ENCODE data around the gene GFOD2. TPM values are rescaled to one million over a fixed set of nuclear protein-coding genes. Genes with fewer than 3 reads are reported as not detected.
"Not testable (repeated sequence)": the region's sequence is repeated elsewhere in the genome, so short reads cannot be mapped to it uniquely, and the experiment has no call there.

Gene GFOD2
- total RNA-seq, result 39.9 and 68.8 TPM in 2 replicates

GRCh38 chr16:67719048-67719777 is at the start of gene GFOD2:
GFOD2 (minus strand) TSS chr16:67719316; CDS start chr16:67685715, 33,601 bp downstream.
- DNase-seq (ENCODE audit: low read depth in 2 of 2), result peak; percentile 96 to 97

GRCh38 chr16:67767953-67768352 is 48.8 kb upstream of the GFOD2 start:
- peak in 1 of 2 donors; percentile 77 for DNase-seq (ENCODE audit: low read depth in 2 of 2)

GRCh38 chr16:67766291-67766690 is 47.2 kb upstream of the GFOD2 start:
- no peak for DNase-seq (ENCODE audit: low read depth in 2 of 2)

GRCh38 chr16:67764158-67764667 is 45.1 kb upstream of the GFOD2 start:
- DNase-seq (ENCODE audit: low read depth in 2 of 2), result peak in 1 of 2 donors; percentile 22

- no peak for DNase-seq (ENCODE audit: low read depth in 2 of 2)
Observed at GRCh38 chr16:67763066-67763465, 44.0 kb upstream of the GFOD2 start.

- DNase-seq (ENCODE audit: low read depth in 2 of 2), result no peak
Observed at GRCh38 chr16:67762385-67762784, 43.3 kb upstream of the GFOD2 start.

- DNase-seq (ENCODE audit: low read depth in 2 of 2), result no peak
Observed at GRCh38 chr16:67761924-67762323, 42.8 kb upstream of the GFOD2 start.

GRCh38 chr16:67760956-67761230 is 41.8 kb upstream of the GFOD2 start:
- no peak for DNase-seq (ENCODE audit: low read depth in 2 of 2)

- no peak for DNase-seq (ENCODE audit: low read depth in 2 of 2)
Observed at GRCh38 chr16:67760206-67760955, 41.3 kb upstream of the GFOD2 start.

GRCh38 chr16:67758966-67759365 is 39.9 kb upstream of the GFOD2 start:
- no peak for DNase-seq (ENCODE audit: low read depth in 2 of 2)

GRCh38 chr16:67758006-67758405 is 38.9 kb upstream of the GFOD2 start:
- no peak for DNase-seq (ENCODE audit: low read depth in 2 of 2)

- DNase-seq (ENCODE audit: low read depth in 2 of 2), result no peak
Observed at GRCh38 chr16:67752641-67753040, 33.5 kb upstream of the GFOD2 start.

- not testable (repeated sequence) for DNase-seq (ENCODE audit: low read depth in 2 of 2)
Observed at GRCh38 chr16:67751331-67751730, 32.2 kb upstream of the GFOD2 start.

- no peak for DNase-seq (ENCODE audit: low read depth in 2 of 2)
Observed at GRCh38 chr16:67750466-67750865, 31.4 kb upstream of the GFOD2 start.

- DNase-seq (ENCODE audit: low read depth in 2 of 2), result no peak
Observed at GRCh38 chr16:67749436-67750078, 30.4 kb upstream of the GFOD2 start.

GRCh38 chr16:67748834-67749233 is 29.7 kb upstream of the GFOD2 start:
- DNase-seq (ENCODE audit: low read depth in 2 of 2), result no peak

- no peak for DNase-seq (ENCODE audit: low read depth in 2 of 2)
Observed at GRCh38 chr16:67746846-67747245, 27.7 kb upstream of the GFOD2 start.

GRCh38 chr16:67741118-67741517 is 22.0 kb upstream of the GFOD2 start:
- DNase-seq (ENCODE audit: low read depth in 2 of 2), result no peak

GRCh38 chr16:67740391-67740790 is 21.3 kb upstream of the GFOD2 start:
- no peak for DNase-seq (ENCODE audit: low read depth in 2 of 2)

GRCh38 chr16:67736858-67737257 is 17.7 kb upstream of the GFOD2 start:
- no peak for DNase-seq (ENCODE audit: low read depth in 2 of 2)

- no peak for DNase-seq (ENCODE audit: low read depth in 2 of 2)
Observed at GRCh38 chr16:67734731-67735201, 15.7 kb upstream of the GFOD2 start.

- DNase-seq (ENCODE audit: low read depth in 2 of 2), result no peak
Observed at GRCh38 chr16:67733734-67734470, 14.8 kb upstream of the GFOD2 start.

All from lung microvascular endothelial cell (primary cell).